Esophagus muscularis mucosa (tissue), 4 donors: ENCODE data around the gene FADS3.

Source experiments
- CTCF ChIP-seq, 3 experiments: fragments of 200-600 bp in 2 of 3; fragments of 450-650 bp in 1 of 3; sonication (generic) in 2 of 3; IDR thresholded peaks; one replicate each; pipeline ENCODE4 v1.5.1; 2017 to 2019; ENCODE audit warnings: antibody characterized with exemption in 3 of 3, mild to moderate bottlenecking in 2 of 3, moderate library complexity in 1 of 3
- EP300 ChIP-seq: sonication (generic); formaldehyde crosslinking; IDR thresholded peaks from one replicate; pipeline ENCODE4 v1.6.1; 2017; ENCODE audit warnings: antibody characterized with exemption
- POLR2A ChIP-seq: fragments of 450-650 bp; IDR thresholded peaks from one replicate; pipeline ENCODE4 v1.6.1; 2017; ENCODE audit warnings: antibody characterized with exemption, moderate library complexity, mild to moderate bottlenecking, low read depth
- POLR2AphosphoS5 ChIP-seq, 2 donors: sonication (generic); formaldehyde crosslinking; IDR thresholded peaks; one replicate each; pipeline ENCODE4 v1.6.1; 2017; ENCODE audit warnings: antibody characterized with exemption in 2 of 2

- TF ChIP-seq CTCF (IDR thresholded peaks at IDR 0.05), result no peak
- no peak for TF ChIP-seq POLR2A
- TF ChIP-seq EP300, result no peak
- no peak for TF ChIP-seq POLR2AphosphoS5 (IDR thresholded peaks at IDR 0.05)
Observed at GRCh38 chr11:61838501-61838900, 52.8 kb downstream of the FADS3 start.
